WERI-Rb-1 (cell line): ENCODE measurements around the gene SH3PXD2A.

Experiments used
- DNase-seq: peaks from one replicate; pipeline ENCODE4 v3.0.0-alpha.2; 2020
- H3K27ac ChIP-seq: fragments of 250-450 bp; sonication (Bioruptor Pico); 2 replicates; pipeline ENCODE4 v1.5.1; 2020; ENCODE audit warnings: mild to moderate bottlenecking, moderate library complexity
- H3K27me3 ChIP-seq: fragments of 250-450 bp; sonication (Bioruptor Pico); 2 replicates; pipeline ENCODE4 v1.5.1; 2021; ENCODE audit warnings: mild to moderate bottlenecking, low read depth, moderate library complexity; ENCODE audit not compliant: insufficient read depth, severe bottlenecking
- H3K36me3 ChIP-seq: fragments of 250-450 bp; sonication (Bioruptor Pico); 2 replicates; pipeline ENCODE4 v1.5.1; 2020; ENCODE audit warnings: mild to moderate bottlenecking, moderate library complexity
- H3K4me3 ChIP-seq: 2 replicates; pipeline ENCODE4 v1.5.1; 2011; ENCODE audit warnings: low read depth, mild to moderate bottlenecking, control low read depth, low read length
- H3K9me3 ChIP-seq: fragments of 250-450 bp; sonication (Bioruptor Pico); 2 replicates; pipeline ENCODE4 v1.5.1; 2021; ENCODE audit warnings: mild to moderate bottlenecking, moderate library complexity; ENCODE audit not compliant: severe bottlenecking
- CTCF ChIP-seq: IDR thresholded peaks from 2 replicates; pipeline ENCODE4 v1.5.1; 2011; ENCODE audit warnings: low read depth, mild to moderate bottlenecking, control low read depth, inconsistent platforms, low read length

SH3PXD2A gene

GRCh38 chr10:103582331-103583123, 272.8 kb downstream of the SH3PXD2A start:
- no peaks in the 10 kb centered on the region for H3K27me3 ChIP-seq
- peaks cover 2% of the 10 kb centered on the region for H3K9me3 ChIP-seq
- no peak for DNase-seq
- no peak overlapping the region for H3K4me3 ChIP-seq
- TF ChIP-seq CTCF, result no peak
- peaks cover 6% of the 10 kb centered on the region for H3K36me3 ChIP-seq
- no peak overlapping the region for H3K27ac ChIP-seq

GRCh38 chr10:103581499-103581898, 273.9 kb downstream of the SH3PXD2A start:
- H3K36me3 ChIP-seq, result peaks cover 6% of the 10 kb centered on the region
- no peak overlapping the region for H3K4me3 ChIP-seq
- H3K9me3 ChIP-seq, result no peaks in the 10 kb centered on the region
- H3K27ac ChIP-seq, result no peak overlapping the region
- H3K27me3 ChIP-seq, result no peaks in the 10 kb centered on the region
- TF ChIP-seq CTCF, result no peak
- DNase-seq, result no peak

GRCh38 chr10:103580430-103580829, 274.9 kb downstream of the SH3PXD2A start:
- no peaks in the 10 kb centered on the region for H3K27me3 ChIP-seq
- H3K9me3 ChIP-seq, result no peaks in the 10 kb centered on the region
- no peak for TF ChIP-seq CTCF
- no peak overlapping the region for H3K27ac ChIP-seq
- H3K4me3 ChIP-seq, result no peak overlapping the region
- no peak for DNase-seq
- H3K36me3 ChIP-seq, result peaks cover 6% of the 10 kb centered on the region

- Histone ChIP-seq H3K27ac (no peak overlapping the region), H3K27me3 (no peaks in the 10 kb centered on the region), H3K4me3 (no peak overlapping the region), H3K9me3 (no peaks in the 10 kb centered on the region), H3K36me3 (peaks cover 2% of the 10 kb centered on the region)
- TF ChIP-seq CTCF, result peak; percentile 11; the same call in 1 of the 2 replicates
- DNase-seq, result no peak
These were observed 275.4 kb downstream of the SH3PXD2A start for GRCh38 chr10:103580011-103580410.

GRCh38 chr10:103578782-103579382, 276.5 kb downstream of the SH3PXD2A start:
- Histone ChIP-seq H3K27me3 (no peaks in the 10 kb centered on the region), H3K36me3 (no peaks in the 10 kb centered on the region; the same call in 1 of the 2 replicates), H3K27ac (no peak overlapping the region), H3K4me3 (no peak overlapping the region), H3K9me3 (no peaks in the 10 kb centered on the region)
- TF ChIP-seq CTCF, result no peak
- no peak for DNase-seq

GRCh38 chr10:103576862-103577261, 278.5 kb downstream of the SH3PXD2A start:
- no peak overlapping the region for H3K27ac ChIP-seq
- no peaks in the 10 kb centered on the region for H3K27me3 ChIP-seq
- no peaks in the 10 kb centered on the region for H3K9me3 ChIP-seq
- TF ChIP-seq CTCF, result no peak
- DNase-seq, result no peak
- no peak overlapping the region for H3K4me3 ChIP-seq
- H3K36me3 ChIP-seq, result peaks cover 15% of the 10 kb centered on the region
